GM12874 (cell line): Measurements from ENCODE around the gene GON4L.

ENCODE experiments used
- CTCF ChIP-seq: IDR thresholded peaks from 2 replicates; pipeline ENCODE4 v1.5.1; 2011; ENCODE audit warnings: low read depth, mild to moderate bottlenecking, control low read depth, low read length, moderate library complexity; ENCODE audit not compliant: insufficient read depth

GON4L gene

GRCh38 chr1:155761736-155762405 lies 95.1 kb downstream of the GON4L start:
- TF ChIP-seq CTCF, result no peak

- no peak for TF ChIP-seq CTCF
These were observed 96.1 kb downstream of the GON4L start for GRCh38 chr1:155760751-155761475.

- TF ChIP-seq CTCF, result no peak
These were observed 96.9 kb downstream of the GON4L start for GRCh38 chr1:155759966-155760630.

GRCh38 chr1:155744711-155745283 lies 112.2 kb downstream of the GON4L start:
- no peak for TF ChIP-seq CTCF

GRCh38 chr1:155741908-155742307 lies 115.1 kb downstream of the GON4L start:
- no peak for TF ChIP-seq CTCF

- no peak for TF ChIP-seq CTCF
These were observed 116.0 kb downstream of the GON4L start for GRCh38 chr1:155740995-155741394.
